ENCODE measurements around the gene FHIP2A. TPM values are rescaled to one million over a fixed set of nuclear protein-coding genes. Genes with fewer than 3 reads are reported as not detected.

FHIP2A gene
- total RNA-seq, 1 experiment from 2014 or later, result 20.7 TPM

DNA sequence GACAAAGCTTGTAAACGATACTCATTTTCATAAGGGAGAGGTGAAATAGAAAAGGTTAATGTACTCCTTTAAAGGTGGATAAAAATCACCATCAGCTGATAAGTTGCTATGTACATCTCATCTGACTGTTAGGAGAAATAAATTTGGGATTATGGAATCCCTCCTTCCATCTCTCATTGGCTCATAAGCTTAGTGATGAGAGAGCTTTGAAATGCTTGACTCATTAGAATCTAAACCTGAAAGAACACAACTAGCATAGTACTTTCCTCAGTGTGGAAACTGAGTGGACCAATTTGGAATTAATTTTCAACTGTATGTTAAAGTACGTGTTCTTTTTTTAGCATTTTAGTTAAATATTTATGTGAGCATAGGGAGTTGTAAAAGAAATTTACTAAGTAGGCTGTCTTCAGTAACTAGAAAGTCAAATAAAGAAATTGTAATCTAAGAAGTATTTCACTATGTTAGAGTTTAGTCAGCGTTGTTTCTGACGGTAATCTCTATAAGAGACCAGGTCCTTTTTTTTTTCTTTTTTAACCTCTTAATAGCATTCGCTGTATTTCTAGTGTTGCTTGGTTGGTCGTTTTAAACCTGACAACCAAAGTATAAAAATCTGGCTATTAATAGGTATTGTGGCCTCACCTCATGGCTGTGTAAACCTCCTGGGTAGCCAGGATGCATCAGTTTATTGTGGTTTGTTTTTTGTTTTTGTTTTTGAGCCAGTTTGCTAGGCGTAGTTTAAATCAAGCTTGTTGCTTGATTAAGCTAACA is 34.4 kb downstream of the FHIP2A start:
- Histone ChIP-seq H2AFZ (ENCODE audit: low read depth, low read length, poor library complexity, severe bottlenecking) (no peak overlapping the region), H3K9me3 (ENCODE audit: control insufficient read depth in 1 of 2, insufficient read depth in 1 of 2, low read depth in 1 of 2, low read length in 2 of 2) (no peaks in the 10 kb centered on the region), H3K79me2 (ENCODE audit: insufficient read depth, low read length) (no peaks in the 10 kb centered on the region), H3K36me3 (ENCODE audit: control insufficient read depth in 1 of 2, insufficient read depth in 2 of 2, low read length in 2 of 2) (peaks cover 7 to 24% of the 10 kb centered on the region in 2 experiments), H4K20me1 (ENCODE audit: insufficient read depth) (no peaks in the 10 kb centered on the region), H3K9me2 (ENCODE audit: insufficient read depth) (no peaks in the 10 kb centered on the region), H3K27me3 (ENCODE audit: insufficient read depth, low read length) (no peaks in the 10 kb centered on the region), H3K9ac (ENCODE audit: low read length) (no peak overlapping the region), H3K27ac (ENCODE audit: low read depth, low read length) (no peak overlapping the region), H3K4me3 (replicated peaks in 1 of 2; ENCODE audit: low read depth in 1 of 2, low read length in 2 of 2) (no peak overlapping the region), H3K4me2 (ENCODE audit: low read length) (no peak overlapping the region), H3K4me1 (ENCODE audit: control insufficient read depth in 1 of 2, insufficient read depth in 2 of 2, low read length in 2 of 2) (no peaks in the 10 kb centered on the region)
- no TSS peak for BruUV-seq (replicated peaks)
- ChIA-PET RAD21 (ENCODE audit: low non-redundant PET in 1 of 2, low total read pairs in 2 of 2, uncharacterized antibody in 2 of 2, unreplicated experiment in 2 of 2) (no interaction called here), POLR2A (no interaction called here), CTCF (no interaction called here)
- intact Hi-C loops (cut with micrococcal nuclease), result no loop called here
- TF ChIP-seq POLR2AphosphoS5 (IDR thresholded peaks at IDR 0.05; ENCODE audit: low read depth, low read length) (no peak), POLR2A (IDR thresholded peaks at IDR 0.05; ENCODE audit: borderline replicate concordance, extremely low read depth, insufficient read depth, insufficient read length) (no peak), JUND (IDR thresholded peaks at IDR 0.05) (no peak), CBX3 (IDR thresholded peaks at IDR 0.05; ENCODE audit: low read depth) (no peak), EZH2 (IDR thresholded peaks at IDR 0.05) (no peak), EZH2phosphoT487 (IDR thresholded peaks at IDR 0.05; ENCODE audit: borderline replicate concordance) (no peak), SP1 (IDR thresholded peaks at IDR 0.05; ENCODE audit: low read depth) (no peak), FOSL1 (IDR thresholded peaks at IDR 0.05; ENCODE audit: low read depth) (no peak)
- TF ChIP-seq, protein P1, sequence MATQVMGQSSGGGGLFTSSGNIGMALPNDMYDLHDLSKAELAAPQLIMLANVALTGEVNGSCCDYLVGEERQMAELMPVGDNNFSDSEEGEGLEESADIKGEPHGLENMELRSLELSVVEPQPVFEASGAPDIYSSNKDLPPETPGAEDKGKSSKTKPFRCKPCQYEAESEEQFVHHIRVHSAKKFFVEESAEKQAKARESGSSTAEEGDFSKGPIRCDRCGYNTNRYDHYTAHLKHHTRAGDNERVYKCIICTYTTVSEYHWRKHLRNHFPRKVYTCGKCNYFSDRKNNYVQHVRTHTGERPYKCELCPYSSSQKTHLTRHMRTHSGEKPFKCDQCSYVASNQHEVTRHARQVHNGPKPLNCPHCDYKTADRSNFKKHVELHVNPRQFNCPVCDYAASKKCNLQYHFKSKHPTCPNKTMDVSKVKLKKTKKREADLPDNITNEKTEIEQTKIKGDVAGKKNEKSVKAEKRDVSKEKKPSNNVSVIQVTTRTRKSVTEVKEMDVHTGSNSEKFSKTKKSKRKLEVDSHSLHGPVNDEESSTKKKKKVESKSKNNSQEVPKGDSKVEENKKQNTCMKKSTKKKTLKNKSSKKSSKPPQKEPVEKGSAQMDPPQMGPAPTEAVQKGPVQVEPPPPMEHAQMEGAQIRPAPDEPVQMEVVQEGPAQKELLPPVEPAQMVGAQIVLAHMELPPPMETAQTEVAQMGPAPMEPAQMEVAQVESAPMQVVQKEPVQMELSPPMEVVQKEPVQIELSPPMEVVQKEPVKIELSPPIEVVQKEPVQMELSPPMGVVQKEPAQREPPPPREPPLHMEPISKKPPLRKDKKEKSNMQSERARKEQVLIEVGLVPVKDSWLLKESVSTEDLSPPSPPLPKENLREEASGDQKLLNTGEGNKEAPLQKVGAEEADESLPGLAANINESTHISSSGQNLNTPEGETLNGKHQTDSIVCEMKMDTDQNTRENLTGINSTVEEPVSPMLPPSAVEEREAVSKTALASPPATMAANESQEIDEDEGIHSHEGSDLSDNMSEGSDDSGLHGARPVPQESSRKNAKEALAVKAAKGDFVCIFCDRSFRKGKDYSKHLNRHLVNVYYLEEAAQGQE (IDR thresholded peaks at IDR 0.05; ENCODE audit: low read depth), result no peak
- DNase-seq (ENCODE audit: low read depth, low spot score) (no peak), ATAC-seq (no peak)
